LNCAP (cell line): ENCODE data around the gene PCDHGA8.

Experiments
- CTCF ChIP-seq: fragments of 450-650 bp; IDR thresholded peaks from 2 replicates; pipeline ENCODE4 v1.5.1; 2017; ENCODE audit warnings: mild to moderate bottlenecking

Gene PCDHGA8

GRCh38 chr5:141393267-141393666 lies 834 bp downstream of the PCDHGA8 start:
- TF ChIP-seq CTCF: no peak

DNA sequence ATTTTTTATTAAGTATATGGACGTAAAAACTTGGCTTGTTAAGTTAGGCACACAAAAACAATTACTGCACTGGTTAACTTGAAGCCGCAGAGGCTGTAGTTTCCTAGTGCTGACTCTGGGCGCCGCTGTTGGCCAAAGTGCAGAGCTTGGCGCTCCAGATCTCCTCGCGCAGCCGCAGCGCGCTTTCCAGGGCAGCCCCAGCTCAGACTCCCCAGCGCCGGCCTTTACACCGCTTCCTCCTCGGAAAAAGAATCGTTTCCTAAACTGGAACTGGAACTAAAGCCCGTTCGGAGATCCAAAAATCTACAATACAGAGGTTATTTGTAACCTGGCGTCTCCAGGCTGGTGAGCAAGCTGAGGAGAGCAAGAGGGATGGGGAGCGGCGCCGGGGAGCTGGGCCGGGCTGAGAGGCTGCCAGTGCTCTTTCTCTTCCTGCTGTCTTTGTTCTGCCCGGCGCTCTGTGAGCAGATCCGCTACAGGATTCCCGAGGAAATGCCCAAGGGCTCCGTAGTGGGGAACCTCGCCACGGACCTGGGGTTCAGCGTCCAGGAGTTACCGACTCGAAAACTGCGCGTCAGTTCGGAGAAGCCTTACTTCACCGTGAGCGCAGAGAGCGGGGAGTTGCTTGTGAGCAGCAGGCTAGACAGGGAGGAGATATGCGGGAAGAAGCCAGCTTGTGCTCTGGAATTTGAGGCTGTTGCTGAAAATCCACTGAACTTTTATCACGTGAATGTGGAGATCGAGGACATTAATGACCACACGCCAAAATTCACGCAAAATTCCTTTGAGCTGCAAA lies 5.5 kb downstream of the PCDHGA8 start, which contains the start of gene PCDHGB5:
TSS of gene PCDHGB5 (plus strand) at position 192 of the 796 bp plus-strand sequence. CDS start at position 373, 181 bp downstream.
- TF ChIP-seq CTCF: peak; percentile 76

DNA sequence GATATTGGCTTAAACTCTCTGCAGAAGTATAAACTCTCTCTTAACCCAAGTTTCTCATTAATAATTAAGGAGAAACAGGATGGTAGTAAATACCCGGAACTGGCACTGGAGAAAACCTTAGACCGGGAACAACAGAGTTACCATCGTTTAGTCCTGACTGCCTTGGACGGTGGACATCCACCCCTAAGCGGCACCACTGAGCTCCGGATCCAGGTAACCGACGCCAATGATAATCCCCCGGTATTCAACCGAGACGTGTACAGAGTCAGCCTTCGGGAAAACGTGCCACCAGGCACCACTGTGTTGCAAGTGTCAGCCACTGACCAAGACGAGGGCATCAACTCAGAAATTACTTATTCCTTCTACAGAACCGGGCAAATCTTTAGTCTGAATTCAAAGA lies 6.2 kb downstream of the PCDHGA8 start:
- no peak for TF ChIP-seq CTCF

DNA sequence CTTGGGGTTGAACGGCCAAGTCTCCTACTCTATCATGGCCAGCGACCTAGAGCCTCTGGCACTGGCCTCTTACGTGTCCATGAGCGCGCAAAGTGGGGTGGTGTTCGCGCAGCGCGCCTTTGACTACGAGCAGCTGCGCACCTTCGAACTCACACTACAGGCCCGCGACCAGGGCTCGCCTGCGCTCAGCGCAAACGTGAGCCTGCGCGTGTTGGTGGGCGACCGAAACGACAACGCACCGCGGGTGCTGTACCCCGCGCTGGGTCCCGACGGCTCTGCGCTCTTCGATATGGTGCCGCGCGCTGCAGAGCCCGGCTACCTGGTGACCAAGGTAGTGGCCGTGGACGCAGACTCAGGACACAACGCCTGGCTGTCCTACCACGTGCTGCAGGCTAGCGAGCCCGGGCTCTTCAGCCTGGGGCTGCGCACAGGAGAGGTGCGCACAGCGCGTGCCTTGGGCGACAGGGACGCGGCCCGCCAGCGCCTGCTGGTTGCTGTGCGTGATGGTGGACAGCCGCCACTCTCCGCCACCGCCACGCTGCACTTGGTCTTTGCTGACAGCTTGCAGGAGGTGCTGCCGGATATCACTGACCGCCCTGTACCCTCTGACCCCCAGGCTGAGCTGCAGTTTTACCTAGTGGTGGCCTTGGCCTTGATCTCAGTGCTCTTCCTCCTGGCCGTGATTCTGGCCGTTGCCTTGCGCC lies 7.3 kb downstream of the PCDHGA8 start:
- no peak for TF ChIP-seq CTCF

- TF ChIP-seq CTCF: peak; percentile 49
Measured at GRCh38 chr5:141402553-141403243, 10.3 kb downstream of the PCDHGA8 start, which contains the start of gene PCDHGA9. PCDHGA9 (plus strand) TSS chr5:141402778; CDS start chr5:141402953, 175 bp downstream.

- no peak for TF ChIP-seq CTCF
Measured at GRCh38 chr5:141403387-141403786, 11.0 kb downstream of the PCDHGA8 start.

DNA sequence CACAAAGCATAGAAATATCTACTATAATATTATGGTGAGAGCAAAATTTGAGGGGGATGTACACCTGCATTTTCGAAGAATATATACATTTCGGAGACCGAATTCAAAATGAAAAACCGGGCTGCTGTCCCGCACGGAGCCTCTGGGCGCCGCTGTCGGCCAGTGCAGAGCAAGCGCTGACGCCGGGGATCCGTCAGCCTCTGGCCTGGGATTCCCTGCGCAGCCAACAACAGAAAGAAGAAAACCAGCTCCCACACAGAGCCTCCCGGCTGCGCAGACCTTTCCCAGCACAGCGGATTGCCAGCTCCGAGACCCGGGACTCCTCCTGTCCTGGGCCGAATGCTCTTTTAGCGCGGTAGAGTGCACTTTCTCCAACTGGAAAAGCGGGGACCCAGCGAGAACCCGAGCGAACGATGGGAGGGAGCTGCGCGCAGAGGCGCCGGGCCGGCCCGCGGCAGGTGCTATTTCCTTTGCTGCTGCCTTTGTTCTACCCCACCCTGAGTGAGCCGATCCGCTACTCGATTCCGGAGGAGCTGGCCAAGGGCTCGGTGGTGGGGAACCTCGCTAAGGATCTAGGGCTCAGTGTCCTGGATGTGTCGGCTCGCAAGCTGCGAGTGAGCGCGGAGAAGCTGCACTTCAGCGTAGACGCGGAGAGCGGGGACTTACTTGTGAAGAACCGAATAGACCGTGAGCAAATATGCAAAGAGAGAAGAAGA lies 15.5 kb downstream of the PCDHGA8 start, which contains the start of gene PCDHGB6:
TSS of gene PCDHGB6 (plus strand) at position 232 of the 716 bp plus-strand sequence. CDS start at position 414, 182 bp downstream.
- peak; percentile 32; the same call in 1 of the 2 replicates for TF ChIP-seq CTCF
